ENCODE data around the gene HEXIM2. TPM values are rescaled to one million over a fixed set of nuclear protein-coding genes. Genes with fewer than 3 reads are reported as not detected.

Gene HEXIM2
- total and polyA plus RNA-seq, 12 donors, result 3.0 to 10.3 (median 6.3) TPM

DNA sequence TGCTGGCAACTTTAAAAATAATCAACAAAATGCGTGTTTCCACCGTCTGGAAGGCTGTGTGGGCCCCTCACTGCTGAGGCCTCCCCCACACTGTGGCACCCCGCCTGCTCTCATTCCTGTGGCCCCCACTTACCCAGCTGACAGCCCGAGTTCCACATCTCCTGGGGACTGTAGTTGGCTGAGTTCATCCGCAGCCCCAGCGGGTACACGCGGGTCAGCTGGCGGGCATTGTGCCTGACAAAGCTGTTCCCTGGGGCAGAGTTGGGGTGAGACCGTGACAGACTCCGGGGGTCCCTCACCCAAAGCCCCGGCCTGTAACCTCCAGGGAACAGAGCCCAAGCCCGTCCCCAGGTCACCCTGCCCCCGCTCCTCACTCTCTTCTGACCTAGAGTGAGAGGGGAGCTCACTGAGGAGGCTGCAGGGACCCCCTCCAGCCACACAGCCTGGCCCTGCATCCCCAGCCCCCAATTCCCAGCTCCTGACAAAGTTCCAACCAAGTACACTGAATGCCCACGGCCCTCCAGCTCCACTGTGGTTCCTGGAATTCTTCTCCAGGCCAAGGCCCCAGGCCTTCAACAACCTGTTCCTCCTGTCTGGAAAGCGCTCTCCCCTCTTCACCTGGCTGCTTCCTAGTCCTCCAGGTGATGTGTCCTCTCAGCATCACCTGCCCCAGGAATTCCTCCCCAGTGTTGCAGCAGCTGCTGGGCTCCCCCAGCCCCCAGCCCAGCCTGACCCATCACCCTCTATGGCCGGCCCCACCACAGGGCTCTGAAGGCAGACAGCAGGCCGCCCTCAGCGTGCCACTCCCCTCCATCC lies 47.4 kb upstream of the HEXIM2 start:
- TF ChIP-seq, protein P1, sequence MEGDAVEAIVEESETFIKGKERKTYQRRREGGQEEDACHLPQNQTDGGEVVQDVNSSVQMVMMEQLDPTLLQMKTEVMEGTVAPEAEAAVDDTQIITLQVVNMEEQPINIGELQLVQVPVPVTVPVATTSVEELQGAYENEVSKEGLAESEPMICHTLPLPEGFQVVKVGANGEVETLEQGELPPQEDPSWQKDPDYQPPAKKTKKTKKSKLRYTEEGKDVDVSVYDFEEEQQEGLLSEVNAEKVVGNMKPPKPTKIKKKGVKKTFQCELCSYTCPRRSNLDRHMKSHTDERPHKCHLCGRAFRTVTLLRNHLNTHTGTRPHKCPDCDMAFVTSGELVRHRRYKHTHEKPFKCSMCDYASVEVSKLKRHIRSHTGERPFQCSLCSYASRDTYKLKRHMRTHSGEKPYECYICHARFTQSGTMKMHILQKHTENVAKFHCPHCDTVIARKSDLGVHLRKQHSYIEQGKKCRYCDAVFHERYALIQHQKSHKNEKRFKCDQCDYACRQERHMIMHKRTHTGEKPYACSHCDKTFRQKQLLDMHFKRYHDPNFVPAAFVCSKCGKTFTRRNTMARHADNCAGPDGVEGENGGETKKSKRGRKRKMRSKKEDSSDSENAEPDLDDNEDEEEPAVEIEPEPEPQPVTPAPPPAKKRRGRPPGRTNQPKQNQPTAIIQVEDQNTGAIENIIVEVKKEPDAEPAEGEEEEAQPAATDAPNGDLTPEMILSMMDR (IDR thresholded peaks at IDR 0.05), result no peak
- ATAC-seq (no peak), DNase-seq (no peak)
- peaks cover 0 to 60% (median 0%) of the 10 kb centered on the region in 9 donors for H3K36me3 ChIP-seq
- no peaks in the 10 kb centered on the region for H3K9me3 ChIP-seq
- WGBS, 2 donors, result 90 to 91% methylated on average over 19 of the region's 19 CpGs
- H3K4me1 ChIP-seq, result peaks cover 5 to 32% (median 24%) of the 10 kb centered on the region in 9 donors
- no peak overlapping the region for H3K4me3 ChIP-seq
- no peak overlapping the region for H3K27ac ChIP-seq
- intact Hi-C loops (cut with DNase I), result loop anchor here in 1 of 10 donors (2.0 kb wide), 1 partner anchor 16 kb away; no protein-coding TSS in a partner anchor
- H3K27me3 ChIP-seq, result no peaks in the 10 kb centered on the region

- TF ChIP-seq, protein P1 (IDR thresholded peaks at IDR 0.05), result no peak
- Histone ChIP-seq H3K27ac (no peak overlapping the region), H3K27me3 (no peaks in the 10 kb centered on the region), H3K4me1 (peaks cover 5 to 24% (median 16%) of the 10 kb centered on the region in 9 donors), H3K4me3 (no peak overlapping the region), H3K36me3 (peaks cover 0 to 68% (median 5%) of the 10 kb centered on the region in 9 donors), H3K9me3 (no peaks in the 10 kb centered on the region)
- DNase-seq (no peak), ATAC-seq (no peak)
- intact Hi-C loops (cut with DNase I), result loop anchor here in 1 of 10 donors (2.0 kb wide), 1 partner anchor 16 kb away; no protein-coding TSS in a partner anchor
- WGBS, 2 donors, result 88 to 91% methylated on average over 25 to 26 of the region's 26 CpGs
Observed at GRCh38 chr17:45115015-45115625, 46.6 kb upstream of the HEXIM2 start.

GRCh38 chr17:45115871-45116270 lies 45.8 kb upstream of the HEXIM2 start:
- Histone ChIP-seq H3K4me1 (peaks cover 0 to 17% (median 11%) of the 10 kb centered on the region in 9 donors), H3K4me3 (no peak overlapping the region), H3K36me3 (peaks cover 0 to 75% (median 5%) of the 10 kb centered on the region in 9 donors), H3K27me3 (peaks cover 0 to 6% (median 0%) of the 10 kb centered on the region in 7 donors), H3K9me3 (no peaks in the 10 kb centered on the region), H3K27ac (no peak overlapping the region)
- WGBS, 2 donors, result 80 to 86% methylated on average over 11 of the region's 11 CpGs
- DNase-seq (no peak), ATAC-seq (no peak)
- intact Hi-C loops (cut with DNase I), result loop anchor here in 1 of 10 donors (2.0 kb wide), 1 partner anchor 15 kb away; no protein-coding TSS in a partner anchor
- TF ChIP-seq, protein P1 (IDR thresholded peaks at IDR 0.05), result no peak

DNA sequence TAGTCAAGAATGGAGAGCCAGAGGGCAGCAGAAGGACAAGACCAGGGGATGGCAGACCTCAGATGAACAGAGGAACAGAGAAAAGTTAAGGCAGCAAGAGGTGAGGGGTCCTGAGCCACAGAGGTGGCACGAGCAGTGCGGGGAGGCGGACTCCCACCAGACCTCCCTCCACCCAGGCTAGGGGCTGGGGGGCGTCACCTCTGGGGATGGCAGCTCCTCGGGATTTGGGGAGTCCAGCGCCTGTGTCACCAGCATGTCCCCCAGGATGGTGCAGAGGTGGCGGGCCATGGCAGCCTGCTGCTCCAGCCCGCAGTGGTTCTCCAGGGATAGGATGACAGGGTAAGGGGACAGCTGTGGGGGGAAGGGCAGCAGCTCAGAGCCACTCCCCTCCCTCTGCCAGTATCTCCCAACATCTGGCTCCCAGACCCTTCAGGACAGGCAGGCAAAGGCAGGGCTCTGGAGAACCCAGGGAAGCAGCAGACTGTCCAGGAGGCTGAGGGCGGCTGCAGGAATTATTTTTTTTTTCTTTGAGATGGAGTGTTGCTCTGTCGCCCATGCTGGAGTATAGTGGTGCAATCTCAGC lies 45.1 kb upstream of the HEXIM2 start:
- no peak for ATAC-seq
- H3K4me1 ChIP-seq, result peaks cover 0 to 10% (median 6%) of the 10 kb centered on the region in 9 donors
- peaks cover 0 to 76% (median 5%) of the 10 kb centered on the region in 9 donors for H3K36me3 ChIP-seq
- no peak overlapping the region for H3K27ac ChIP-seq
- H3K4me3 ChIP-seq, result no peak overlapping the region
- peaks cover 0 to 10% (median 0%) of the 10 kb centered on the region in 7 donors for H3K27me3 ChIP-seq
- TF ChIP-seq, protein P1 (IDR thresholded peaks at IDR 0.05), result no peak
- no peaks in the 10 kb centered on the region for H3K9me3 ChIP-seq
- intact Hi-C loops (cut with DNase I), result no loop called here
- DNase-seq, result no peak
- WGBS, 2 donors, result 94 to 95% methylated on average over 10 of the region's 10 CpGs
